ENCODE measurements around the gene CCP110. TPM values are rescaled to one million over a fixed set of nuclear protein-coding genes. Genes with fewer than 3 reads are reported as not detected.

The CCP110 gene
- total and polyA plus RNA-seq, 2 of the 13 experiments (the other 11 are each of a cell fraction or from before 2014, with no cell fraction given): 10.0 to 11.1 TPM

- H3K9me3 ChIP-seq (ENCODE audit: low read length): no peaks in the 10 kb centered on the region
- H3K9ac ChIP-seq (ENCODE audit: insufficient read depth, low read depth, low read length): peak overlapping the region; percentile 83
- intact Hi-C loops (cut with micrococcal nuclease; ENCODE audit: unreplicated experiment): loop anchor here (10.0 kb wide), 1 partner anchor 729 kb away; the partner anchor contains the start of gene RPS15A
- ChIA-PET CTCF (ENCODE audit: low intra/inter-chr PET ratio, low total read pairs) (no interaction called here), POLR2A (interaction anchor here (1.0 to 2.7 kb wide), 8 partner anchors 10 to 734 kb away, joined by 3 to 34 read pairs (median 5); partner anchors contain the start of genes ARL6IP1, RPS15A and VPS35L)
- 0% methylated on average over 10 of the region's 11 CpGs for WGBS (ENCODE audit: low lambda C conversion rate)
- peaks cover 53% of the 10 kb centered on the region for H3K4me1 ChIP-seq (ENCODE audit: insufficient read depth, low read length)
- H2AFZ ChIP-seq (ENCODE audit: low read length): peak overlapping the region; percentile 76
- FAIRE-seq: no peak
- peaks cover 4 to 14% of the 10 kb centered on the region in 2 experiments; a peak in 4 of 5 replicates for H3K36me3 ChIP-seq (replicated peaks in 1 of 2; ENCODE audit: control insufficient read depth in 1 of 2, insufficient read depth in 2 of 2, low read length in 2 of 2)
- H3K4me2 ChIP-seq (ENCODE audit: low read depth, low read length): peak overlapping the region; percentile 91
- in situ Hi-C loops (cut with HindIII; ENCODE audit: extremely low pct_ligation_motif_present, low pct_unique_long_range_greater_than_20kb): no loop called here
- H3K27ac ChIP-seq (ENCODE audit: extremely low read length, insufficient read depth, low read length): peak overlapping the region; percentile 61
- peaks cover 47% of the 10 kb centered on the region for H3K79me2 ChIP-seq (ENCODE audit: insufficient read depth, low read length)
- H3K27me3 ChIP-seq (ENCODE audit: control insufficient read depth in 1 of 2, insufficient read depth in 2 of 2, low read length in 2 of 2): no peaks in the 10 kb centered on the region; a peak in 1 of 5 replicates
- peak overlapping the region; percentile 94 to 100 (median 95) for H3K4me3 ChIP-seq (replicated peaks in 1 of 3; ENCODE audit: insufficient read depth in 1 of 3, low read depth in 2 of 3, low read length in 3 of 3)
- no TSS peak for BruUV-seq (replicated peaks)
- peak; percentile 6 for ATAC-seq
- DNase-seq (ENCODE audit: low spot score): no peak
- no peaks in the 10 kb centered on the region for H4K20me1 ChIP-seq (ENCODE audit: insufficient read depth, low read length)
- TF ChIP-seq SCMH1 (CRISPR knock-in tag; IDR thresholded peaks at IDR 0.05; ENCODE audit: borderline replicate concordance) (no peak), ZNF644 (CRISPR knock-in tag; IDR thresholded peaks at IDR 0.05; ENCODE audit: low read depth) (0 out of 2 replicates have a peak, but pooled peaks have one; percentile 16), ARNT (IDR thresholded peaks at IDR 0.05) (no peak), ZNF232 (CRISPR knock-in tag; IDR thresholded peaks at IDR 0.05; ENCODE audit: borderline replicate concordance) (0 out of 2 replicates have a peak, but pooled peaks have one; percentile 47), PATZ1 (CRISPR knock-in tag; IDR thresholded peaks at IDR 0.05) (peak; percentile 1; the same call in 1 of the 2 replicates), ZNF788 (CRISPR knock-in tag; IDR thresholded peaks at IDR 0.05; ENCODE audit: borderline replicate concordance) (no peak), DZIP1 (CRISPR knock-in tag; IDR thresholded peaks at IDR 0.05) (no peak), PAX8 (CRISPR knock-in tag; IDR thresholded peaks at IDR 0.05; ENCODE audit: borderline replicate concordance) (0 out of 2 replicates have a peak, but pooled peaks have one; percentile 22), FOXJ3 (CRISPR knock-in tag; IDR thresholded peaks at IDR 0.05; ENCODE audit: borderline replicate concordance) (0 out of 2 replicates have a peak, but pooled peaks have one; percentile 21), LCORL (IDR thresholded peaks at IDR 0.05) (no peak), LCORL (CRISPR knock-in tag; IDR thresholded peaks at IDR 0.05) (no peak), ISX (CRISPR knock-in tag; conservative IDR thresholded peaks at IDR 0.05) (0 out of 2 replicates have a peak, but pooled peaks have one; percentile 29), AHDC1 (CRISPR knock-in tag; IDR thresholded peaks at IDR 0.05; ENCODE audit: borderline replicate concordance) (0 out of 2 replicates have a peak, but pooled peaks have one; percentile 45), ZNF816 (CRISPR knock-in tag; IDR thresholded peaks at IDR 0.05; ENCODE audit: borderline replicate concordance) (no peak), ZFP82 (CRISPR knock-in tag; IDR thresholded peaks at IDR 0.05; ENCODE audit: borderline replicate concordance) (no peak)
These were observed 544 bp downstream of the CCP110 start for GRCh38 chr16:19524356-19524615.
